CD4-positive, alpha-beta T cell treated with Interleukin-12 subunit alpha and Interleukin-12 subunit beta, for 1 hour (primary cell): Measurements from ENCODE around the gene OSTM1.

Experiments
- DNase-seq: peaks from one replicate; pipeline ENCODE4 v3.0.0-alpha.2; 2020

Gene OSTM1

DNA sequence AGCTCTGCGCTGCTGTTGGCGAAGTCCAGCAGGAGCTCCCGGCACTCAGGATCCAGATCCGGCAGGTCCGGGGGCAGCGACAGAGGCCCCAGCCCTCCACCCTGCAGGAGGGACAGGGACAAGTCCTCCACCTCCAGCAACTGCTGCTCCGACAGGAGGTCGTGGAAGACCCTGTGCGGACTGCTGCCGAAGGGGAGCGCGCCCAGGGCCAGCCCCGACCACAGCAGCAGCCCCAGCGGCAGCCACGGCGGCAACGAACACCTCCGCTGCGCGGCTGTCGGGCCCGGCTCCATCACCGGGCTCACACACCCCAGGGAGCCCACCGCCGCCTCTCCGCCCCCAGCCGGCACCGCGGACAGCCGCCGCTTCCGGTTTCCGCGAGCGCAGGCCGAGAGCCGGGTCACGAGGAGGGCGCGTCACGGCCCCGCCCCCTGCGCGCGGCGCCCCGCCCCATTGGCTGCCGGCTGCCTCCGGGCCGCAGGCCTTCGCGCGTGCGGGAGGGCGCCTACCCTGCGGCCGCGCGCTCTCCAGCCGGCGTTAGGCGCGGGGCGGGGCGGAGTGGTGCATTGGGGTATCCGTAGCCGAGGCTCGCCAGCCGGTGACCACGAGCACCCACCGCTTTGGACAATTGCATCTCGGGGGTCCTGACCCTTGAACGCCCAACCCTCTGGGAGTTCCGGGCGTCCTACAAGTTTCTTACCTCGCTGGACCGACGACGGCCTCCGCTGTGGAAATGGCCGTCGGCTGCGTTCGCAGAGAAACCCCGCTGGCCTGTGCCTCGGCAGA lies at the start of gene OSTM1:
OSTM1 (minus strand) TSS at position 383 of the 786 bp plus-strand sequence; CDS start at position 293, 90 bp downstream.
- peak; percentile 95 for DNase-seq

DNA sequence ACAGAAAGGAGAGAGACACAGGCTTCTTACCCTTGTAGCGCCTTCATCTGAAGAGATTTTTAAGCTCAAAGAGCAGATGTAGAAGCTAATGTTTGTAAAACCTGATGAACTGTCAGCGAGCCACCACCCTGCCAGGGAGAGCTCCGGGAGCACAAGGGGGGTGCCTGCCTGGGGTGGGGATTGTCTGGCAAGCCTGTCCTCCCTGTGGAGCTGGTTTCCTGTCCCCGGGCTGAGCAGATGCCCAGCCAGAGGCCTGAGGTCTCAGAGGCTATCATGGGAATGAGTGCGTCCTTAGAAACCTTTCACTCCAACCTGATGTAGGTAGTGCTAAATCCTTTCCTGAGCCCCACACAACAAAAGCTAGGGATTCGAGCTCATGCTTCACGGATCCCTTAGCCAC lies 49.4 kb upstream of the OSTM1 start:
- no peak for DNase-seq

DNA sequence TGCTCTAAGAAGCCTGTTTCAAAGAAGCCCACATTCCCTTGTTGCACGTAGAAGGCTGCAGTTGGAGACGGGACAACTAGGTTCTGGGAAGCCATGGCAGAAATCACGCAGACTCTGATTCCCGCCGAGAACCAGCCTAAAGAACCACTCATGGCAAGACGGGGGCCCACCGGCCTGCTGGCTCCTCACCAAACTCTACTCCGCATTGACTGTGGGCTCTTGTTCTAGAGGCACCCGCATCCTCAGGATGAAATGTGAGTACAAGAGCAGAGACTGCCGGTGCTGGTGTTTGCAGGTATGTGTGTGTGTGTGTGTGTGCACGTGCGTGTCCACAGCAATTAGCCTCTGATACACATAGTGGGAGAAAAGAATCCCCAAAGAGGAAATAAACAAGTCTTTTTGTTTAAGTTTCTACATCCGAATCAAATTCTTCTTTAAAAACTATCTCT lies 49.0 kb upstream of the OSTM1 start:
- no peak for DNase-seq

GRCh38 chr6:108121612-108122011 lies 47.1 kb upstream of the OSTM1 start:
- DNase-seq: no peak

DNA sequence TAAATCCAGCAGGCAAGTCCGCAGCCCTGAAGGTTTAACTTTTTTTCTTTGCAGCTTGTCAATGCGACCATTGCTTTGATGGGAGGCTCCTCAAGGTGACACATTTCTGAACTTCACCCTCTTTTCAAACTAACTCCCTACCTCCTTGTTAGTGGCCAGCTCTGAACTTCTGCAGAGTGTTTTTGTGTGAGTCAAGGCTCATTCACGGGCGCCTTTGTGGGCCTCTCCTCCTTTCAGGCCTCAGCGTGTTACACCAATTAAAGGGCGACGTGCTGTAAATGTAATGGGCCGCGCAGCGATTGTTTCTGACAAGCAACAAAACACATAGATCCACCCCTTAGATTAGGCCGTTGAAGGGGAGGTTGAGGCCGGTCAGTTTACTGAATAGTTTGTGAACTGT lies 45.8 kb upstream of the OSTM1 start:
- no peak for DNase-seq

GRCh38 chr6:108119769-108120141 lies 45.2 kb upstream of the OSTM1 start:
- no peak for DNase-seq

DNA sequence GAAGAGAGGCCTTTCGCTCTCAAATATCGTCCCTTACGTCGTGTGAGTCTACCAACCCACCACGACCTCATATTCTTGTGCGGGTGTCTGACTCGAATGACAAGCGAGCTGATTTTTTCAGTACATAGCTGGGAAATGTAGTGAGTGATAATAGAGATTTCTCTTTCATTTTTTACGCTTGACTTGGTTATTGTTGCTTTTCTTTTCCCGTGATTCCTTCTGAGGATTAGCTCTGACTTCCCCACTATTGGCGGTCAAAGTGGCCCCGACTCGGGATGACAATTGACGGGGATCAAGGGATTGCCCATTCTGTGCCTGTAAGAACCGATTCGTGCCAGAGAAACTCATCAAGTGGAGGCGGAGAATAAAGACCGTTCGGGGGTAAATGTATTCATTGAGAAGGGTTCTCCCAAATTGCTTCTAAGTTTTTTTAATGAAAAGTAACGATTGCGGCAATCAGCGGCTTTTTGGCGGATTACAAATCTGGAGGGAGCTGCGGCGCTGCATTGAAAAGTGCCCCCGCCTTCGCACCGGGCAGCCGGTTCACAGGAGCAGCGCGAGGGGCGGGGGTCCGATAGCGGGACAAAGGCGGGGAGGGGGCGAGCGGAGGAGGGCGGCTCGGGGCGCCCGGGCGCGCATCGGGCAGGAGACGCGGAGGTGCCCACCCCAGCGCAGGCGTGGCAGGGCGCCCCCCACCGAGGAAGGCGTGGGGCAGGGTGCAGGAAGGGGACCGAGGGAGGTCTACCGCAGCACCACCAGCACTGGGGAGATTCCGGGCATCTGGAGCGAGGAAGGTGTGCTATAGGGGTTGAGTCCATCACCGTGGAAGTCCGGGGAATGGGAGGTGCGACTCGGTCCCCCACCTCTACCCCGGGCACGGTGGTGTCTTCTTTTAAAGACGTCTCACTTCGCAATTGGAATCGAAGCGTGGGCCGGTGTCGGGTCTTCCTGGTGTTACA lies 44.5 kb upstream of the OSTM1 start:
- no peak for DNase-seq

DNA sequence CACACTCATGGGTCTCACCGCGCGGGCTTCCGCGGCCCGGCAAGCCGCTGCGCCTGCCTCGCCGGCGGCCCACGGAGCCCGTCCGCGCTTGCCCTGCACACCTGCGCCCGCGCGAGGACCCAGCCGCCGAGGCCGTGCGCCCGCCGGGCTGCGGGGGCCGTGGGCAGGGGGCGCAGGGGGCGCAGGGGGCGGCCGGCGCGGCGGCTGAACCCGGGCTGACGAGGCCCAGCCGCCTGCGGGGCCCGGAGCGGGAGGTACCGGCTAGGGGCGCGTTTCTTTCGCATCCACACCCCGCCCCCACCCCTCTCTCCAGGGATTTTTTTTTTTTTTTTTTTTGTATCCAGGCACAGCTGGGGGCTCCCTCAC lies 43.8 kb upstream of the OSTM1 start:
- DNase-seq: no peak

DNA sequence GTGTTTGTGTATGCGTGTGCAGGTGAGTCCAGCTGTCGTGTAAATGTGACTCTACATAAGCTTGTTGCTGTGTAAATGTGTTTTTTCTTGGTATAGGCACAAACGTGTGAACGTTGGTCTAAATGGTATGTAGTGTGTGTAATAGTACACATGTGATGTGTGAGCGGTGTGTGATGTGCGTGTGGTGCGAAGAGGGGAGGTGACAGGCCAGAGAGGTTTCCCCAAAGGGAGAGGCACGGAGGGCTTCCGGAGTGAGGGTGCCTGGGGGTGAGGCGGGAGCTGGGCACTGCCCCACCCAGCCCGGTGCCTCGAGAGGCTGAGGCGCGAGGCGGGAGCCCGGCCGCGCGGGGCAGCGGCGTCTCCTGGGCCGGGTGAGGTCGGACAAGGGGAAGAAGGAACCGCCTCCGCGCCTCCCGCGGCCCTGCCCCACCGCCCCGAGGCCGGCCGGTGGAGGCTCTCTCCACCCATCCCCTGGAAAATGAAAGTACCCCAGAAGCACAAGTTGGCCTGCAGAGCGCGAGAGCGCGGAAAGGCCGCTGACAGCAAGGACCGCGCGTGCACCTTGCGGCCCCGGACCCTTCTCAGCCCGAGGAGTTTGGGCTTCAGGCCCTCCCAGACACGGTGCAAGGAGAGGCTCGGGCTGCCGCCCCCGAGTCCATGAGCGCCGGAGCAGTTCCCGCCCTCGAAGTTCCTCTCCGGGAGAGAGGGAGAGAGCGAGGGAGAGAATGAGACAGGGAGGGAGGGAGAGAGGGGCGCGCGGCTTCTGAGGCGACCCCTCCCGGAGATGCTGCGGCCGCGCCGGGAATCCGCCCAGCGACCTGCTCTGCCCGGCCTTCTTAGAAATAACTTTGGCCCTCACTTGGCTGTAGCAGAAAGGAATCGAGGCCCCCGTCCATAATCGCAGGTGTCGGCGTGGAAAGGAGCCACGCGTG lies 43.2 kb upstream of the OSTM1 start:
- DNase-seq: peak; percentile 27

DNA sequence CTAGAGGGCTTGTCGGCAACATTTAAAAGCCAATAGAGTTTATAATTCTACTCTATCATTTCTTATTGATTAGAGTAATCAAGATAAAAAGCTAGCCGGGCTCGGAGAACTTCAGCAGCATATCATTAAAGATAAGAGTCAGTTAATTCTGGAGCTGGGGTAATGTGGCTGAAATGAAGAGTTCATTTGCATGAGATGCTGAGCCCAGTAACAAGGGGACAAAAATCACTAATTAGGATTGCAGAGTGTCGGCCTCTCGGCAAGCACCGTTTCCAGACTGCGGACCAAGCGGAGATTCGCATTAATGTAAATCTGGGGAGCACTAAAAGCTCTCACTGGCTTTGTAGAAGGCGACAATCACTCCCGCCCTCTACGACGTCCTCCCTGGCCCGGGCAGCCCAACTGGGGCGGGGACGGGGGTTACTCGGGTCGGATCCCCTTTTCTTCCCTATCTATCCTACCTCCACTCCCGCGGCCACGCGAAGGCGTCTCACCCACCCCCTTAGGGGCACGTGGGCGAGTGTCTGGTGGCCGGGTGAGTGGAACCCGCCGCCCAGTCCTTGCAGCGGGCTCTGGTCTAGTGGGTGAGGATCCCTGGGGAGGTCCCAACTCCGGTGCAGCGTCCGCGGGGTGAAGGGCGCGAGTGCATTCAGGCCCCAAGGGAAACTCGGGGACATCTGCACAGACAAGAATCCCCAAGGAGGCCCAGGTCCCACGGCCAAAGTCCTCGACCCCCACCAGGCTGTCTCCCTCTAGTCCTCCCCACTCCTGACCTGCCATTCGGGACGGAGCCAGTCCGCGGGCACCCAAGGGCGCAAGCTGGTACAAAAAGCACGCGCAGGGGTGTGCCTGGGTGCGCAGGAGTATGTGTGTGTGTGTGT lies 42.2 kb upstream of the OSTM1 start:
- no peak for DNase-seq

- no peak for DNase-seq
Measured at GRCh38 chr6:108115598-108116058, 41.1 kb upstream of the OSTM1 start.

DNA sequence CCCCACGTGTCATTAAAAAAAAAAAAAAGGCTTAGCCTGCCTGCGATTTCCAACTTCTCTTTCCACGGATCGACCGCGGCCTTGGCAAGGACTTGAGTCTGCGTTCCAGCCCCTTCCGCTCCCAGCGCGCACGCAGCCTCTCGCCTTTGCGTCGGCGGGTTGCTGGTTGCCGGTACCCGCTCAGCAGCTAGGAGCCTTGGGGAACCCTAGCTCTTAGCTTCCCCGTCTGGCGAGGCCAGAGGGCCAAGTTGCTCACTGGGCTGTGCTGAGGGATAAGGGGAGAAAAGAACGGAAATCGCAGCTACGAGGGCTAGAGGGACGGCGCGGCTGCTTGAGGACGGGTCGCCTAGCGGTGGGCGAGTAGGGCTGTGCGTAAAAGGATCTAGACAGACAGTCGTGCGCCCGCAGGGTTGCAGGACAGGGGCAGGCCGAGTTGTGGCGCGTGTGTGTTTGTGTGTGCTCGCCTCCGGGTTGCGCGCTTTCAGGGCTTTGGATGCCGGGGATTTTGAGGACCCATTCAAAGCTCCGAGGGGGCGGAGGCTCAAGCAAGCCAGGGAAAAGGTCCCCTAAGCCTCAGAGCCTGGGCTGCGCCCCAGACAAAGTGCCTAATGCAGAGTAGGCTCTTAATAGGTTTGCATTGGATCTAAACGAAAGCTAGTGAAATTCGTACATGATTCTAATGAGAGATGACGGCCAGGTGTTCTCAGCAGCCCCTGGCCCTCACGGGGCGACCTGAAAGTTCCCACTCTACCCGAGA lies 40.5 kb upstream of the OSTM1 start:
- no peak for DNase-seq

GRCh38 chr6:108113557-108114519 lies 39.3 kb upstream of the OSTM1 start:
- DNase-seq: peak; percentile 40

GRCh38 chr6:108108374-108108773 lies 33.8 kb upstream of the OSTM1 start:
- no peak for DNase-seq

DNA sequence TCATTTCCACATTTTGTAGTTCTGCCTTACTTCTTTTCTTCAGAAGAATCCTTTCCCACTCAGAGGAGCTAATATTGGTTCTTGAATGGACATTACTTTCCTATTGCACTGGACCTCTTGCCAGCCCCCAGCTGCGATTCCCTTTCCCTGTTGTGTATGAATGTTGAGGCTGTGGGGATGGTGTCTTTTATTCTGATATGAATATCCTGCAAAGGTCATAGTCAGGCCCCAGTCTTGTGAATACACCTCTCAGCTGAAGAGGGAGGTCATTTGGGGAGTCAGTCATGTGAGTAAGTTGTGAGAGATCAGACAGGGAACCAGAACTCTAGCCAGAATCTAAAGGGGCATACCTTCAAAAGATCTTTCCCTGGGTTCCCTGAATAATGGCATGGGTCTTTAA lies 32.6 kb upstream of the OSTM1 start:
- DNase-seq: no peak

- DNase-seq: no peak
Measured at GRCh38 chr6:108106694-108107093, 32.2 kb upstream of the OSTM1 start.

DNA sequence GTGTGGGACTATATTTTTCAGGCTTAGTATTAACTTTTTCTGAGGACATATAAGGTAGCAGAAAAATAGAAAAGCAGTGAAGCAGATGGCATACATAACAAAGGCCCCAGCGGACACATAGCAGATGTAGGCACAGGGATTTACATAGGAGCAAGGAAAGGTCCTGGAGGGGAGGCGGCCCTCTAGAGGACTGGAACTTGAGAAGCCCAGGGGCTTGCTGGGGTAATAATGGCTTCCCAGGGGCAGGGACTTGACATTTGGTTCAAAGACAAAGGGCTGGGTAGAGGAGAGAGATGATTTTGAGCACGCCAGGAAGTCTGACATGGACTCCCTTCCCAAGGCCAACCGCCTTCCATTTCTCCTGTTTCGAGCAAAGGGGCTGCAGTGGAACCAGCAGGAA lies 31.7 kb upstream of the OSTM1 start:
- DNase-seq: no peak

- no peak for DNase-seq
Measured at GRCh38 chr6:108105571-108105970, 31.0 kb upstream of the OSTM1 start.

DNA sequence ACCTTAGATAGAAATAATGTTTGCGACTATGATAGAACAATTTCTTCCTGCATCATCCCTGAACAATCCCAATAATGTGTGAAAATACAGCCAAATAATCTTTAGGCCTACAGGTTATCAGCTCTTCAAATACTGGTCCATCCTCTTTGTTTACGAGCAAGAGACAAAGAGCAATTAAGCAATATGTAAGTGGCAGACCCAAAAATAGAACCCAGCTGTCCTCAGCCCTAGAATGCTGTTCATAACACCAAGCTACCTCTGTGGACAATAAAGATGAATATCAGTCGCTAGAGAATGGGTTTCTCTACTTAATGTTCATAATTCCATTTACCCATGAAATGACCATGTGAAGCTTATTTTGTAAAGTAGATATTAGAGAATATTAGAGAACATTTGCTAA lies 28.4 kb upstream of the OSTM1 start:
- DNase-seq: no peak

DNA sequence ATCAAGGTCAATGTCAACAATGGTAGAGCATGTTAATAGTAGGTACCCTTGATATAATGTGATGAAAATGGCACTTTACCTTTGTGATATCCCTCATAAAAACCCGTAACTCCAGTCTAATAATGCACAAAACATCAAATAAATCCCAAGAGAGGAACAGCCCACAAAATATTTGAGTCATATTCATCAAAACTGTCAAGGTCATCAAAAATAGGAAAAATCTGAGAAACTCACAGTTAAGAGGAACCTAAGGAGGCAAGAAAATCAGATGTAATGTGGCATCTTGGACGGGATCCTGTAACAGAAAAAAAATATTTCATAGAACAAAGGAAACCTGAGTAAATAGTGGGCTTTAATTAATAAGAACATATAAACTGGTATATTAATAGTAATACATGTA lies 25.5 kb upstream of the OSTM1 start:
- DNase-seq: no peak
